Osteocyte (in vitro differentiated cells): ENCODE measurements around the gene ACIN1. TPM values are rescaled to one million over a fixed set of nuclear protein-coding genes. Genes with fewer than 3 reads are reported as not detected.

Experiments used
- DNase-seq: peaks from one replicate; pipeline ENCODE4 v3.0.0; 2021; ENCODE audit warnings: mixed read lengths; ENCODE audit not compliant: unreplicated experiment; ENCODE audit errors: extremely low spot score
- H3K27ac Mint-ChIP-seq: one replicate; pipeline ENCODE4 v1.8.0; 2021; ENCODE audit warnings: mild to moderate bottlenecking, mixed read lengths; ENCODE audit not compliant: unreplicated experiment
- H3K27me3 Mint-ChIP-seq: one replicate; pipeline ENCODE4 v1.8.0; 2021; ENCODE audit warnings: mixed read lengths; ENCODE audit not compliant: unreplicated experiment
- H3K36me3 Mint-ChIP-seq: one replicate; pipeline ENCODE4 v1.8.0; 2021; ENCODE audit warnings: mixed read lengths; ENCODE audit not compliant: unreplicated experiment
- H3K4me1 Mint-ChIP-seq: one replicate; pipeline ENCODE4 v1.8.0; 2021; ENCODE audit warnings: mixed read lengths; ENCODE audit not compliant: unreplicated experiment
- H3K4me3 Mint-ChIP-seq: one replicate; pipeline ENCODE4 v1.8.0; 2021; ENCODE audit warnings: mild to moderate bottlenecking, moderate library complexity, mixed read lengths; ENCODE audit not compliant: unreplicated experiment
- H3K9me3 Mint-ChIP-seq: one replicate; pipeline ENCODE4 v1.8.0; 2021; ENCODE audit warnings: mixed read lengths; ENCODE audit not compliant: unreplicated experiment
- total RNA-seq: library from RNA; stranded (reverse); gene quantifications from 2 replicates; pipeline ENCODE4 v1.2.1, GENCODE V29; 2021
- TF ChIP-seq, protein P1 (sequence below): fragments of 200-600 bp; sonication (generic); IDR thresholded peaks from 2 replicates; pipeline ENCODE4 v1.5.0; 2021; ENCODE audit warnings: antibody characterized with exemption, mild to moderate bottlenecking, moderate library complexity

ACIN1 gene
- total RNA-seq, 1 donor from 2014 or later: 241 TPM

DNA sequence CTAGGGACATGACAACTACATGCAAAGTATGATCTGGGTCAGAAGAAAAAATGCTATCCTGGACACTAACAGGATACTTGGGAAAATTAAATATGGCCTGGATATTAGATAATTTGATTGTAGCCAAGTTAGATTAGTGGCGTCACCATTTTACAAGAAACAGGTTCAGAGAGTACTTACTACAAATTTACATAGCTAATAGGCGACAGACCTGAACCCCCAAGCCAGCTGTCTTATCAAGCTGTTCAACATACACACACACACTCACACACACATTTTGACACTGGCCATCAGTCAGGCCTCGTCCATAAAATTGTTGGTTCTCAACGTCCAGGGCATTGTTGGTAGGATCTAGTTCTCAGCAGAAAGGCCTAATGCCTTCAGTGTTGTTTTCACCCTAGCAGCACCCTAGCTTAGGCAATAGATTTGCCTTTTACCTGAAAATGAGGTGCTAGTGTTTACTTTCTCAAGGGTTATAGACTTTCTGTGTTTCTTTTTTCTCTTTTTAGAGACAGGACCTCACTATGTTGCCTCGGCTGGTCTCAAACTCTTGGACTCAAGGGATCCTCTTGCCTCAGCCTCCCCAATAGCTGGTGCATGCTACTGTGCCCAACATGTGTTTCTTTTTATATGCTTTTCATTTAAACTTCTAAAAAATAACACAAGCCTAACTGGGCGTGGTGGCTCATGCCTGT lies 81.7 kb downstream of the ACIN1 start:
- no peaks in the 10 kb centered on the region for H3K27me3 Mint-ChIP-seq
- TF ChIP-seq, protein P1, sequence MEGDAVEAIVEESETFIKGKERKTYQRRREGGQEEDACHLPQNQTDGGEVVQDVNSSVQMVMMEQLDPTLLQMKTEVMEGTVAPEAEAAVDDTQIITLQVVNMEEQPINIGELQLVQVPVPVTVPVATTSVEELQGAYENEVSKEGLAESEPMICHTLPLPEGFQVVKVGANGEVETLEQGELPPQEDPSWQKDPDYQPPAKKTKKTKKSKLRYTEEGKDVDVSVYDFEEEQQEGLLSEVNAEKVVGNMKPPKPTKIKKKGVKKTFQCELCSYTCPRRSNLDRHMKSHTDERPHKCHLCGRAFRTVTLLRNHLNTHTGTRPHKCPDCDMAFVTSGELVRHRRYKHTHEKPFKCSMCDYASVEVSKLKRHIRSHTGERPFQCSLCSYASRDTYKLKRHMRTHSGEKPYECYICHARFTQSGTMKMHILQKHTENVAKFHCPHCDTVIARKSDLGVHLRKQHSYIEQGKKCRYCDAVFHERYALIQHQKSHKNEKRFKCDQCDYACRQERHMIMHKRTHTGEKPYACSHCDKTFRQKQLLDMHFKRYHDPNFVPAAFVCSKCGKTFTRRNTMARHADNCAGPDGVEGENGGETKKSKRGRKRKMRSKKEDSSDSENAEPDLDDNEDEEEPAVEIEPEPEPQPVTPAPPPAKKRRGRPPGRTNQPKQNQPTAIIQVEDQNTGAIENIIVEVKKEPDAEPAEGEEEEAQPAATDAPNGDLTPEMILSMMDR: no peak
- H3K4me3 Mint-ChIP-seq: no peak overlapping the region
- H3K27ac Mint-ChIP-seq: no peak overlapping the region
- peaks cover 17% of the 10 kb centered on the region for H3K4me1 Mint-ChIP-seq
- no peaks in the 10 kb centered on the region for H3K9me3 Mint-ChIP-seq
- no peaks in the 10 kb centered on the region for H3K36me3 Mint-ChIP-seq
- DNase-seq: no peak

DNA sequence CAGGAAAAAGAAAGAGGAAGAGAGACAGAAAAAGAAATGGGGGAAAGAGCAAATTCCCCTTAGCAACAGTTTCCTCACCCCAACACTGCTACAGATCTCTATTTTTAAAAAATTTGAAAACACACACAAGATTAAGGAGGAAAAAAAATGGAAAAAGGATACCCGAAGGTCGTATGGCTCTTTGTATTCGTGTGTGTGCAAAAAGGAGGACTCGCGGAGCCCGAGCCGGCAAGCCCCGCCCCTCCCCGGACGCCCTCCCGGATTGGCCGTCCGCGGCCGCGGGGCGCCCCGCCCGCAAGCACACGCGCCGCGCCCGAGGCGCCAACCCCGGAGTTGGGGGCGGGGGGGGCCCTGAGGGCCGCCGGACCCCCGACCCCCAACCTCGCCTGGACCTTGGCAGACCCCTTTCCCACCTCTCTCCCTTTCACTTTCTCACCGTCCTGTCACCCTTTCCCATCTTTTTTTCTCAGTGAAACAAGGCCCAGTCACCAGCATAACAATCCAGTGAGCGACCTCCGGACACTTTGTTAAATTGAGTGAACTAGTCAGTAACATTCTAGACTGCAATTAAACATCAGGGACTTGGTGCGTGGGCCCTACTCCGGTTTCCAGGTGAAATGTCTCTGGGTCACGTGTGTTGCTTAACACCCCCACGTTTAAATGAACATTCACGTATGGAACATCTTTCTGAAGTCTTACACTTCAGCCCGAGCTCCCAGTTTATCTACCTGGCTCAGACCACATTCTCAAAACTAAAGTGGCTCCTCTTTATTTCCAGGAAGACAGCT lies 84.8 kb downstream of the ACIN1 start, which contains the start of gene C14orf93:
Gene C14orf93 (minus strand): TSS at position 205 of the 788 bp plus-strand sequence. CDS start 11,120 bp downstream, outside the sequence.
- H3K36me3 Mint-ChIP-seq: no peaks in the 10 kb centered on the region
- H3K4me3 Mint-ChIP-seq: peak within 1 kb of the TSS; percentile 93
- TF ChIP-seq, protein P1: no peak
- H3K9me3 Mint-ChIP-seq: no peaks in the 10 kb centered on the region
- H3K27ac Mint-ChIP-seq: peak within 1 kb of the TSS; percentile 99
- H3K27me3 Mint-ChIP-seq: no peaks in the 10 kb centered on the region
- DNase-seq: peak; percentile 89
- peaks cover 40% of the 10 kb centered on the region for H3K4me1 Mint-ChIP-seq

DNA sequence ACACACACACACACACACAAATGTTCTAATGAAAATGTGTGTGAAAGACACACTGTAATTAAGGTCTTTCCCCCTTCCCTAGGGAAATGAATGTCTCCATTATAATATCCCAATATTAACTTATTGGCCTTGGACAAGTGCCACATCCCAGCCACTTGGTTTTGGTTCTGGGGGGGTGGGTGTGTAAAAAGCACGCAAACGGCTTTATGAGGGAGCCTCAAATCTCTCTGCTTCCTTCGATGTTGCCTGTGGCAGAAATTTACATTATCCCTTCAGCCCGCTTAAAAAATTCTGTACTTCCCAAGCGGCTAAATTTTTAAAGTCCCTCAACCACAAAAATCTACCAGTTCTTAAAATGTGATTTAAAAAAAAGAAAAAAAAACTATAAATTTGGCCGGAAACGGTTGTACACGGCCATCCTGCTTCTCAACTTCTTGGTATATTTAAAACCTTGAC lies 85.4 kb downstream of the ACIN1 start:
- H3K27me3 Mint-ChIP-seq: no peaks in the 10 kb centered on the region
- peak overlapping the region; percentile 93 for H3K4me3 Mint-ChIP-seq
- H3K36me3 Mint-ChIP-seq: peaks cover 2% of the 10 kb centered on the region
- H3K27ac Mint-ChIP-seq: peak overlapping the region; percentile 98
- peaks cover 43% of the 10 kb centered on the region for H3K4me1 Mint-ChIP-seq
- H3K9me3 Mint-ChIP-seq: no peaks in the 10 kb centered on the region
- TF ChIP-seq, protein P1: no peak
- DNase-seq: no peak

DNA sequence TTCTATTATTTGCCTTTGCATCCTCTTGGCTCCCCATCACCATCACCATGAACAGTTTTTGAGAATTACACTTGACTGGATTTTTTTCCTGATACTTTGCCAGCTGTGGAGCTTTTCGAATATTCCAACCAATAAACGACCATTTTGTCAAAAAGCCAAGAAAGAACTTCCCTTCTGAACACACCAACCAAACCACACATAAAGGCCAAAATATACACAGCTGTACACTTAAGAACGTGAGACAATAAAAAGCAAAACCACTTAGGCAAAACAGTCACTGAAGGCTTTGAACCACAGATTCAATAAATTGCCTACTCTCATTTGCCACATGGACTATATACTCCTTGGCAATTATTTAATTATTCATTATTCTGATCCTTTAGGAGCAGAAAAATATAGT lies 86.1 kb downstream of the ACIN1 start:
- H3K36me3 Mint-ChIP-seq: peaks cover 2% of the 10 kb centered on the region
- peak overlapping the region; percentile 99 for H3K27ac Mint-ChIP-seq
- H3K4me3 Mint-ChIP-seq: peak overlapping the region; percentile 18
- DNase-seq: no peak
- H3K9me3 Mint-ChIP-seq: no peaks in the 10 kb centered on the region
- no peaks in the 10 kb centered on the region for H3K27me3 Mint-ChIP-seq
- TF ChIP-seq, protein P1: no peak
- H3K4me1 Mint-ChIP-seq: peaks cover 43% of the 10 kb centered on the region

Other genes starting within 250 kb of the ACIN1 start
- 171 and 182 TPM in 2 replicates for gene LRP10, start 223.4 kb downstream of the ACIN1 start, total RNA-seq
- 0.18 and 0.35 TPM in 2 replicates for gene REM2, start 211.9 kb downstream of the ACIN1 start, total RNA-seq
- 89.4 and 93.3 TPM in 2 replicates for gene RBM23, start 176.0 kb downstream of the ACIN1 start, total RNA-seq
- gene PRMT5, start 165.8 kb downstream of the ACIN1 start, total RNA-seq: 58.4 and 68.4 TPM in 2 replicates
- gene HAUS4, start 138.0 kb downstream of the ACIN1 start, total RNA-seq: 39.9 and 40.9 TPM in 2 replicates
- gene AJUBA, start 112.6 kb downstream of the ACIN1 start, total RNA-seq: 111 and 115 TPM in 2 replicates
- gene C14orf93, start 85.0 kb downstream of the ACIN1 start, total RNA-seq: 11.4 and 12.4 TPM in 2 replicates
- 144 and 147 TPM in 2 replicates for gene PSMB5, start 60.2 kb downstream of the ACIN1 start, total RNA-seq
- gene PSMB11, start 52.9 kb downstream of the ACIN1 start, total RNA-seq: not detected in 2 replicates
- 13.3 and 13.7 TPM in 2 replicates for gene CDH24, start 37.6 kb downstream of the ACIN1 start, total RNA-seq
- gene C14orf119, start 369 bp upstream of the ACIN1 start, total RNA-seq: 51.8 and 61.3 TPM in 2 replicates
- gene CIROP, start 9.9 kb upstream of the ACIN1 start, total RNA-seq: not detected in 2 replicates
- gene CEBPE, start 24.1 kb upstream of the ACIN1 start, total RNA-seq: not detected in 2 replicates
- 0.52 and 0.75 TPM in 2 replicates for gene SLC7A8, start 88.5 kb upstream of the ACIN1 start, total RNA-seq
- not detected in 2 replicates for gene RNF212B, start 142.8 kb upstream of the ACIN1 start, total RNA-seq
- gene HOMEZ, start 191.0 kb upstream of the ACIN1 start, total RNA-seq: 6.9 and 8.4 TPM in 2 replicates
- gene PPP1R3E, start 207.7 kb upstream of the ACIN1 start, total RNA-seq: 15.3 and 19.2 TPM in 2 replicates
- 21.6 and 27.9 TPM in 2 replicates for gene BCL2L2, start 211.7 kb upstream of the ACIN1 start, total RNA-seq
- 175 and 183 TPM in 2 replicates for gene PABPN1, start 226.3 kb upstream of the ACIN1 start, total RNA-seq